SK-N-SH (cell line): ENCODE measurements around the gene MTCL3.
A peak's percentile ranks its signal among the peaks of the same experiment; 100 is the strongest.

Experiments used
- CTCF ChIA-PET: fragments of 300-600, 350-600 bp; formaldehyde crosslinking; extraction: SDS; loops from one replicate; lab custom pipeline; 2021; lab: Yijun Ruan, JAX
- POLR2A ChIA-PET: fragments of 350-600 bp; sonication (Branson Sonifier 250); formaldehyde crosslinking; extraction: SDS; loops from one replicate; lab custom pipeline; 2020; ENCODE audit warnings: antibody characterized with exemption, inconsistent platforms; lab: Yijun Ruan, JAX
- DNase-seq: peaks from one replicate; pipeline ENCODE4 v3.0.0; 2012
- H2AFZ ChIP-seq: fragments of 200-600 bp; sonication (generic); 2 replicates; pipeline ENCODE4 v1.8.1; 2016; ENCODE audit warnings: antibody characterized with exemption, mild to moderate bottlenecking, low read depth
- H3F3A ChIP-seq: fragments of 200-600 bp; sonication (generic); replicated peaks from 2 replicates; pipeline ENCODE3; 2016; ENCODE audit warnings: antibody characterized with exemption, mild to moderate bottlenecking; ENCODE audit not compliant: insufficient read depth
- H3K27ac ChIP-seq, 2 experiments: fragments of 200-500 bp in 1 of 2; fragments of 200-600 bp in 1 of 2; sonication (Bioruptor generic) in 1 of 2; sonication (generic), shearing (Covaris generic) in 1 of 2; 2 replicates each; pipeline versions ENCODE4 v1.5.1 to v1.6.1; 2014 to 2016; ENCODE audit warnings: low read depth in 2 of 2, inconsistent platforms in 1 of 2, low read length in 1 of 2, mild to moderate bottlenecking in 1 of 2, mixed read lengths in 1 of 2
- H3K27me3 ChIP-seq: fragments of 200-600 bp; sonication (generic), shearing (Covaris generic); 2 replicates; pipeline ENCODE4 v1.6.1; 2016; ENCODE audit warnings: mixed run types; ENCODE audit not compliant: insufficient read depth
- H3K36me3 ChIP-seq, 2 experiments: fragments of 200-500 bp in 1 of 2; fragments of 200-600 bp in 1 of 2; sonication (Bioruptor generic) in 1 of 2; sonication (generic) in 1 of 2; replicated peaks in 1 of 2; 2 replicates each; pipeline versions ENCODE3 to v1.5.1; 2014 to 2016; ENCODE audit warnings: low read length in 1 of 2, mild to moderate bottlenecking in 1 of 2; ENCODE audit not compliant: insufficient read depth in 2 of 2, control insufficient read depth in 1 of 2
- H3K4me1 ChIP-seq, 2 experiments: fragments of 200-500 bp in 1 of 2; fragments of 200-600 bp in 1 of 2; sonication (Bioruptor generic) in 1 of 2; sonication (generic), shearing (Covaris generic) in 1 of 2; 2 replicates each; pipeline versions ENCODE4 v1.5.1 to v1.6.1; 2014 to 2016; ENCODE audit warnings: low read depth in 1 of 2, low read length in 1 of 2, mixed run types in 1 of 2; ENCODE audit not compliant: insufficient read depth in 2 of 2, control insufficient read depth in 1 of 2
- H3K4me2 ChIP-seq: fragments of 200-600 bp; sonication (generic), shearing (Covaris generic); 2 replicates; pipeline ENCODE4 v1.6.1; 2017; ENCODE audit warnings: mixed run types
- H3K4me3 ChIP-seq, 2 experiments: fragments of 200-500 bp in 1 of 2; fragments of 200-600 bp in 1 of 2; sonication (Bioruptor generic) in 1 of 2; sonication (generic), shearing (Covaris generic) in 1 of 2; 2 replicates each; pipeline versions ENCODE4 v1.5.1 to v1.8.1; 2014 to 2016; ENCODE audit warnings: low read depth in 2 of 2, inconsistent platforms in 1 of 2, low read length in 1 of 2, mild to moderate bottlenecking in 1 of 2, mixed read lengths in 1 of 2, moderate library complexity in 1 of 2
- H3K79me2 ChIP-seq: fragments of 200-600 bp; sonication (generic); 2 replicates; pipeline ENCODE4 v1.8.1; 2017; ENCODE audit warnings: mild to moderate bottlenecking; ENCODE audit not compliant: insufficient read depth
- H3K9ac ChIP-seq: fragments of 200-600 bp; sonication (generic); 2 replicates; pipeline ENCODE4 v1.6.1; 2017; ENCODE audit warnings: mixed run types
- H3K9me2 ChIP-seq: fragments of 200-600 bp; sonication (generic); 2 replicates; pipeline ENCODE4 v1.6.1; 2017; ENCODE audit warnings: mixed run types
- H3K9me3 ChIP-seq: fragments of 200-600 bp; sonication (generic); 2 replicates; pipeline ENCODE4 v1.6.1; 2017; ENCODE audit warnings: mixed run types, mild to moderate bottlenecking, moderate library complexity
- H4K20me1 ChIP-seq: fragments of 200-600 bp; sonication (generic); 2 replicates; pipeline ENCODE4 v1.6.1; 2017; ENCODE audit warnings: mild to moderate bottlenecking, mixed run types; ENCODE audit not compliant: insufficient read depth
- EZH2phosphoT487 ChIP-seq: fragments of 200-600 bp; sonication (generic); IDR thresholded peaks from 2 replicates; pipeline ENCODE4 v1.6.1; 2017; ENCODE audit warnings: low read depth, mixed run types, mild to moderate bottlenecking, antibody characterized with exemption, moderate library complexity, borderline replicate concordance
- FOXJ3 ChIP-seq: sonication (generic); formaldehyde crosslinking; IDR thresholded peaks from 2 replicates; pipeline ENCODE4 v1.5.1; 2020; ENCODE audit warnings: mild to moderate bottlenecking, missing genetic modification reagents
- GABPA ChIP-seq: IDR thresholded peaks from 2 replicates; pipeline ENCODE4 v1.4.0; 2012; ENCODE audit warnings: low read depth, mild to moderate bottlenecking
- GATA2 ChIP-seq: sonication (generic); formaldehyde crosslinking; IDR thresholded peaks from 2 replicates; pipeline ENCODE4 v1.5.0; 2020; ENCODE audit warnings: mild to moderate bottlenecking, missing genetic modification reagents
- NFIC ChIP-seq: IDR thresholded peaks from 2 replicates; pipeline ENCODE4 v1.4.0; 2012; ENCODE audit warnings: borderline replicate concordance
- RAD21 ChIP-seq: IDR thresholded peaks from 2 replicates; pipeline ENCODE4 v1.6.1; 2012; ENCODE audit warnings: mild to moderate bottlenecking, low read length
- RCOR1 ChIP-seq: fragments of 150-350 bp; IDR thresholded peaks from 2 replicates; pipeline ENCODE4 v1.6.1; 2017; ENCODE audit warnings: antibody characterized with exemption, low read length
- RFX5 ChIP-seq: IDR thresholded peaks from 2 replicates; pipeline ENCODE4 v1.6.1; 2012; ENCODE audit warnings: mild to moderate bottlenecking, improper control_type of control experiment, low read length
- RXRA ChIP-seq: IDR thresholded peaks from 2 replicates; pipeline ENCODE4 v1.4.0; 2012; ENCODE audit warnings: low read depth, mild to moderate bottlenecking, borderline replicate concordance
- SIN3A ChIP-seq: IDR thresholded peaks from 2 replicates; pipeline ENCODE4 v1.6.1; 2012; ENCODE audit warnings: low read depth, mild to moderate bottlenecking, low read length, moderate library complexity, borderline replicate concordance
- TCF12 ChIP-seq: IDR thresholded peaks from 2 replicates; pipeline ENCODE4 v1.4.0; 2012
- TEAD4 ChIP-seq: IDR thresholded peaks from 2 replicates; pipeline ENCODE4 v1.4.0; 2012; ENCODE audit warnings: mild to moderate bottlenecking, borderline replicate concordance; ENCODE audit not compliant: insufficient read depth
- WGBS: methylation state at CpG from one replicate; pipeline ENCODE4 v1.1.6; 2017; ENCODE audit warnings: low lambda C conversion rate; 5-methylcytosine and 5-hydroxymethylcytosine counted together
- TF ChIP-seq, protein P1 (sequence below): fragments of 200-600 bp; sonication (generic); IDR thresholded peaks from 2 replicates; pipeline ENCODE4 v1.6.1; 2017; ENCODE audit warnings: antibody characterized with exemption, mild to moderate bottlenecking, moderate library complexity
- TF ChIP-seq, protein P2 (sequence below): IDR thresholded peaks from 2 replicates; pipeline ENCODE4 v1.4.0; 2012; ENCODE audit warnings: low read depth, borderline replicate concordance
- TF ChIP-seq, protein P3 (sequence below): fragments of 150-350 bp; IDR thresholded peaks from 2 replicates; pipeline ENCODE4 v1.6.1; 2016; ENCODE audit warnings: mild to moderate bottlenecking, low read depth, low read length

The MTCL3 gene

DNA sequence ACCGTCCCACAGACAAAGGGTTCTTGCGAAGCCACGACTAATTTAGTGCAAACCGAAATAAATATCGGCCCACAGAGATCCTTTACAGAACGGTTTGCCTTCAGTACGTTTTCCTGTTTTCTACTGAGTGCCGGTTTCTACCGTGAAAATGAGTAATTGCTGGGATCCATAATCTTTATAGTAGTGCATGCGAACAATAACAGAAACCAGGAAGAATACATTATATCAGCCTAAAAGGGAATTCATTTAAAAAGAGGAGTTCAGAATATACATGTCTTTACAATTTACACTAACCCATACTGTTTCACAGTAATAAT is 292 bp upstream of the MTCL3 start:
- TF ChIP-seq TCF12 (no peak), FOXJ3 (no peak), GABPA (no peak), EZH2phosphoT487 (no peak), RAD21 (no peak), RCOR1 (no peak), RFX5 (no peak), RXRA (no peak), SIN3A (no peak), TEAD4 (no peak), NFIC (no peak), GATA2 (CRISPR knock-in tag) (no peak)
- TF ChIP-seq, protein P1, sequence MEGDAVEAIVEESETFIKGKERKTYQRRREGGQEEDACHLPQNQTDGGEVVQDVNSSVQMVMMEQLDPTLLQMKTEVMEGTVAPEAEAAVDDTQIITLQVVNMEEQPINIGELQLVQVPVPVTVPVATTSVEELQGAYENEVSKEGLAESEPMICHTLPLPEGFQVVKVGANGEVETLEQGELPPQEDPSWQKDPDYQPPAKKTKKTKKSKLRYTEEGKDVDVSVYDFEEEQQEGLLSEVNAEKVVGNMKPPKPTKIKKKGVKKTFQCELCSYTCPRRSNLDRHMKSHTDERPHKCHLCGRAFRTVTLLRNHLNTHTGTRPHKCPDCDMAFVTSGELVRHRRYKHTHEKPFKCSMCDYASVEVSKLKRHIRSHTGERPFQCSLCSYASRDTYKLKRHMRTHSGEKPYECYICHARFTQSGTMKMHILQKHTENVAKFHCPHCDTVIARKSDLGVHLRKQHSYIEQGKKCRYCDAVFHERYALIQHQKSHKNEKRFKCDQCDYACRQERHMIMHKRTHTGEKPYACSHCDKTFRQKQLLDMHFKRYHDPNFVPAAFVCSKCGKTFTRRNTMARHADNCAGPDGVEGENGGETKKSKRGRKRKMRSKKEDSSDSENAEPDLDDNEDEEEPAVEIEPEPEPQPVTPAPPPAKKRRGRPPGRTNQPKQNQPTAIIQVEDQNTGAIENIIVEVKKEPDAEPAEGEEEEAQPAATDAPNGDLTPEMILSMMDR: no peak
- TF ChIP-seq, protein P2, sequence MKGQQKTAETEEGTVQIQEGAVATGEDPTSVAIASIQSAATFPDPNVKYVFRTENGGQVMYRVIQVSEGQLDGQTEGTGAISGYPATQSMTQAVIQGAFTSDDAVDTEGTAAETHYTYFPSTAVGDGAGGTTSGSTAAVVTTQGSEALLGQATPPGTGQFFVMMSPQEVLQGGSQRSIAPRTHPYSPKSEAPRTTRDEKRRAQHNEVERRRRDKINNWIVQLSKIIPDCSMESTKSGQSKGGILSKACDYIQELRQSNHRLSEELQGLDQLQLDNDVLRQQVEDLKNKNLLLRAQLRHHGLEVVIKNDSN: no peak
- TF ChIP-seq, protein P3, sequence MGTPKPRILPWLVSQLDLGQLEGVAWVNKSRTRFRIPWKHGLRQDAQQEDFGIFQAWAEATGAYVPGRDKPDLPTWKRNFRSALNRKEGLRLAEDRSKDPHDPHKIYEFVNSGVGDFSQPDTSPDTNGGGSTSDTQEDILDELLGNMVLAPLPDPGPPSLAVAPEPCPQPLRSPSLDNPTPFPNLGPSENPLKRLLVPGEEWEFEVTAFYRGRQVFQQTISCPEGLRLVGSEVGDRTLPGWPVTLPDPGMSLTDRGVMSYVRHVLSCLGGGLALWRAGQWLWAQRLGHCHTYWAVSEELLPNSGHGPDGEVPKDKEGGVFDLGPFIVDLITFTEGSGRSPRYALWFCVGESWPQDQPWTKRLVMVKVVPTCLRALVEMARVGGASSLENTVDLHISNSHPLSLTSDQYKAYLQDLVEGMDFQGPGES: no peak
- H3K27me3 ChIP-seq: no peaks in the 10 kb centered on the region
- peaks cover 4 to 14% of the 10 kb centered on the region in 2 experiments; a peak in 3 of 4 replicates for H3K4me1 ChIP-seq
- 0 out of 2 replicates have a peak, but pooled peaks cover 4% of the 10 kb centered on the region for H3K9me2 ChIP-seq
- no peaks in the 10 kb centered on the region for H3K36me3 ChIP-seq
- H3F3A ChIP-seq: peaks cover 16% of the 10 kb centered on the region
- H4K20me1 ChIP-seq: no peaks in the 10 kb centered on the region
- no peaks in the 10 kb centered on the region for H3K9me3 ChIP-seq
- H2AFZ ChIP-seq: peak overlapping the region; percentile 76
- peak overlapping the region; percentile 85 for H3K4me2 ChIP-seq
- DNase-seq: no peak
- peak overlapping the region; percentile 68 to 76 for H3K4me3 ChIP-seq
- CTCF ChIA-PET: interaction anchor here (1.0 to 12.5 kb wide), 5 partner anchors 17 to 253 kb away, joined by 4 to 163 read pairs (median 5); partner anchors contain the start of gene RNF146
- H3K9ac ChIP-seq: peak overlapping the region; percentile 69; the same call in 1 of the 2 replicates
- WGBS: 2% methylated on average over 10 of the region's 10 CpGs
- peaks cover 6% of the 10 kb centered on the region for H3K79me2 ChIP-seq
- H3K27ac ChIP-seq: peak overlapping the region; percentile 71 to 98
- POLR2A ChIA-PET: interaction anchor here (1.0 to 2.3 kb wide), 12 partner anchors 9 to 1533 kb away, joined by 3 to 14 read pairs (median 4); partner anchors contain the start of genes RNF146 and TRMT11
